Measurements from ENCODE around the gene MTA3.

MTA3 gene

GRCh38 chr2:42795275-42795674, 226.8 kb downstream of the MTA3 start:
- no peak overlapping the region for H3K4me3 ChIP-seq (ENCODE audit: low read depth, low read length)
- no peak for TF ChIP-seq CTCF (IDR thresholded peaks at IDR 0.05; ENCODE audit: control insufficient read depth, extremely low read depth, insufficient read depth)
- no peak for DNase-seq (ENCODE audit: low read depth)

DNA sequence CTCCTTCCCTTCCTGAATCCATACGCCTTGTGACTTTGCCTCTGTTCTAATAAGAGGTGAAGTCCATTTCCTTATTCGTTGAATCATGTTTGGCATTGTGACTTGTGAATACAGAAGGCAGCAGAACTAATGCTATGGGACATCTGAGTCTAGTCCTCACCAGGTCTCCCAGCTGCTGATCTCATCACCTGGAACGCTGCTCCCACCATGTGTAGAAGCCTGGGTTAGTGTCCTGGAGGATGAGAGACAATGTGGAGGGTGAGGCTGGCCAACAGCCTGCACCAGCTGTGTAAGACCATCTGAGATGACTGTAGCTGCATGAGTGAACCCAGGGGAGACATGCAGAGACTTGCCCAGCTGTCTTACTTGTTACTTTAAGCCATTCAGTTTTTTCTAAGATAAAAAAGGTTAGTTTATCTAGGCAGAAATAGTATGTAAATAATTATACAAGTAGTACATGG, 227.4 kb downstream of the MTA3 start:
- TF ChIP-seq CTCF (IDR thresholded peaks at IDR 0.05; ENCODE audit: control insufficient read depth, extremely low read depth, insufficient read depth): no peak
- no peak overlapping the region for H3K4me3 ChIP-seq (ENCODE audit: low read depth, low read length)
- DNase-seq (ENCODE audit: low read depth): no peak

GRCh38 chr2:42796427-42797248, 228.2 kb downstream of the MTA3 start:
- no peak for DNase-seq (ENCODE audit: low read depth)
- H3K4me3 ChIP-seq (ENCODE audit: low read depth, low read length): no peak overlapping the region
- no peak for TF ChIP-seq CTCF (IDR thresholded peaks at IDR 0.05; ENCODE audit: control insufficient read depth, extremely low read depth, insufficient read depth)

- no peak for TF ChIP-seq CTCF (IDR thresholded peaks at IDR 0.05; ENCODE audit: control insufficient read depth, extremely low read depth, insufficient read depth)
- no peak overlapping the region for H3K4me3 ChIP-seq (ENCODE audit: low read depth, low read length)
- no peak for DNase-seq (ENCODE audit: low read depth)
Observed at GRCh38 chr2:42797281-42797680, 228.8 kb downstream of the MTA3 start.

DNA sequence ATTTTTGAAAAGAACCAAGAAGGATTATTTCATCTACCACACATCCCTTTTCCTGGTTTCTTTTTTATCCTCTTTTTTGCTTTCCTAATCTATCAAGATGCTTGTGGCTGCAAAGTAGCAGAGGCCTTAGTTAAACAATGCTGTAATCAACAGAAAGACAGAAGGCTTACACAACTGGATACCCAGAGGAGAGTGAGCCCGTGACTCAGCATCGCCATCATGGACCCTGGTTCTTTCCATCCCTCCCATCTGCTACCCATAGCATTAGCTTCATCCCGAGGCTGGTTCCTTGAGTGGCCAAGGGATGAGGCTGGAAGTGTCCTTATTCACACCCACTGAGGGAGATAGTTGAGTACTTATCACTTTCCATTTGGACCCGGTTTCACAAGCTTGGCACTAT, 231.4 kb downstream of the MTA3 start:
- H3K4me3 ChIP-seq (ENCODE audit: low read depth, low read length): no peak overlapping the region
- no peak for TF ChIP-seq CTCF (IDR thresholded peaks at IDR 0.05; ENCODE audit: control insufficient read depth, extremely low read depth, insufficient read depth)
- DNase-seq (ENCODE audit: low read depth): no peak

- no peak for TF ChIP-seq CTCF (IDR thresholded peaks at IDR 0.05; ENCODE audit: control insufficient read depth, extremely low read depth, insufficient read depth)
- no peak for DNase-seq (ENCODE audit: low read depth)
Observed at GRCh38 chr2:42800461-42800962, 232.1 kb downstream of the MTA3 start.

More at GRCh38 chr2:42800461-42800962, 232.1 kb downstream of the MTA3 start:
- H3K4me3 ChIP-seq (ENCODE audit: low read depth, low read length): no peak overlapping the region

All from LNCaP clone FGC (cell line).